ENCODE results near the gene UQCC3. TPM values are rescaled to one million over a fixed set of nuclear protein-coding genes. Genes with fewer than 3 reads are reported as not detected.

Gene UQCC3
- total and polyA plus RNA-seq, 2 of the 13 experiments (the other 11 are each of a cell fraction or from before 2014, with no cell fraction given): 7.7 to 16.0 TPM

- TF ChIP-seq, protein P1, sequence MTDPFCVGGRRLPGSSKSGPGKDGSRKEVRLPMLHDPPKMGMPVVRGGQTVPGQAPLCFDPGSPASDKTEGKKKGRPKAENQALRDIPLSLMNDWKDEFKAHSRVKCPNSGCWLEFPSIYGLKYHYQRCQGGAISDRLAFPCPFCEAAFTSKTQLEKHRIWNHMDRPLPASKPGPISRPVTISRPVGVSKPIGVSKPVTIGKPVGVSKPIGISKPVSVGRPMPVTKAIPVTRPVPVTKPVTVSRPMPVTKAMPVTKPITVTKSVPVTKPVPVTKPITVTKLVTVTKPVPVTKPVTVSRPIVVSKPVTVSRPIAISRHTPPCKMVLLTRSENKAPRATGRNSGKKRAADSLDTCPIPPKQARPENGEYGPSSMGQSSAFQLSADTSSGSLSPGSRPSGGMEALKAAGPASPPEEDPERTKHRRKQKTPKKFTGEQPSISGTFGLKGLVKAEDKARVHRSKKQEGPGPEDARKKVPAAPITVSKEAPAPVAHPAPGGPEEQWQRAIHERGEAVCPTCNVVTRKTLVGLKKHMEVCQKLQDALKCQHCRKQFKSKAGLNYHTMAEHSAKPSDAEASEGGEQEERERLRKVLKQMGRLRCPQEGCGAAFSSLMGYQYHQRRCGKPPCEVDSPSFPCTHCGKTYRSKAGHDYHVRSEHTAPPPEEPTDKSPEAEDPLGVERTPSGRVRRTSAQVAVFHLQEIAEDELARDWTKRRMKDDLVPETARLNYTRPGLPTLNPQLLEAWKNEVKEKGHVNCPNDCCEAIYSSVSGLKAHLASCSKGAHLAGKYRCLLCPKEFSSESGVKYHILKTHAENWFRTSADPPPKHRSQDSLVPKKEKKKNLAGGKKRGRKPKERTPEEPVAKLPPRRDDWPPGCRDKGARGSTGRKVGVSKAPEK (CRISPR knock-in tag; IDR thresholded peaks at IDR 0.05; ENCODE audit: borderline replicate concordance): no peak
- TF ChIP-seq ZNF414 (CRISPR knock-in tag; IDR thresholded peaks at IDR 0.05) (no peak), YEATS4 (CRISPR knock-in tag; IDR thresholded peaks at IDR 0.05; ENCODE audit: borderline replicate concordance) (0 out of 2 replicates have a peak, but pooled peaks have one; percentile 37), NFRKB (IDR thresholded peaks at IDR 0.05) (no peak), GLI4 (CRISPR knock-in tag; IDR thresholded peaks at IDR 0.05; ENCODE audit: borderline replicate concordance) (no peak), ZSCAN25 (CRISPR knock-in tag; IDR thresholded peaks at IDR 0.05) (no peak), HOXD1 (CRISPR knock-in tag; IDR thresholded peaks at IDR 0.05) (no peak)
- TF ChIP-seq, protein P2, sequence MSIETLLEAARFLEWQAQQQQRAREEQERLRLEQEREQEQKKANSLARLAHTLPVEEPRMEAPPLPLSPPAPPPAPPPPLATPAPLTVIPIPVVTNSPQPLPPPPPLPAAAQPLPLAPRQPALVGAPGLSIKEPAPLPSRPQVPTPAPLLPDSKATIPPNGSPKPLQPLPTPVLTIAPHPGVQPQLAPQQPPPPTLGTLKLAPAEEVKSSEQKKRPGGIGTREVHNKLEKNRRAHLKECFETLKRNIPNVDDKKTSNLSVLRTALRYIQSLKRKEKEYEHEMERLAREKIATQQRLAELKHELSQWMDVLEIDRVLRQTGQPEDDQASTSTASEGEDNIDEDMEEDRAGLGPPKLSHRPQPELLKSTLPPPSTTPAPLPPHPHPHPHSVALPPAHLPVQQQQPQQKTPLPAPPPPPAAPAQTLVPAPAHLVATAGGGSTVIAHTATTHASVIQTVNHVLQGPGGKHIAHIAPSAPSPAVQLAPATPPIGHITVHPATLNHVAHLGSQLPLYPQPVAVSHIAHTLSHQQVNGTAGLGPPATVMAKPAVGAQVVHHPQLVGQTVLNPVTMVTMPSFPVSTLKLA (IDR thresholded peaks at IDR 0.05): no peak
- TF ChIP-seq, protein P3, sequence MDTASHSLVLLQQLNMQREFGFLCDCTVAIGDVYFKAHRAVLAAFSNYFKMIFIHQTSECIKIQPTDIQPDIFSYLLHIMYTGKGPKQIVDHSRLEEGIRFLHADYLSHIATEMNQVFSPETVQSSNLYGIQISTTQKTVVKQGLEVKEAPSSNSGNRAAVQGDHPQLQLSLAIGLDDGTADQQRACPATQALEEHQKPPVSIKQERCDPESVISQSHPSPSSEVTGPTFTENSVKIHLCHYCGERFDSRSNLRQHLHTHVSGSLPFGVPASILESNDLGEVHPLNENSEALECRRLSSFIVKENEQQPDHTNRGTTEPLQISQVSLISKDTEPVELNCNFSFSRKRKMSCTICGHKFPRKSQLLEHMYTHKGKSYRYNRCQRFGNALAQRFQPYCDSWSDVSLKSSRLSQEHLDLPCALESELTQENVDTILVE (CRISPR knock-in tag; IDR thresholded peaks at IDR 0.05): no peak
Observed at GRCh38 chr11:62664405-62665074, 6.9 kb upstream of the UQCC3 start (continued).
